Renal cortical epithelial cell (primary cell): ENCODE results near the gene C1orf210. TPM values are rescaled to one million over a fixed set of nuclear protein-coding genes. Genes with fewer than 3 reads are reported as not detected.

ENCODE experiments used
- DNase-seq: peaks from one replicate; pipeline ENCODE4 v3.0.0-alpha.2; 2011; ENCODE audit warnings: low read depth
- total RNA-seq: library from RNA; depleted of rRNA; stranded (reverse); fragments of >200 nt; gene quantifications from 2 replicates; pipeline ENCODE4 v1.2.3, GENCODE V29; 2014

C1orf210 gene
- total RNA-seq, 1 donor from 2014 or later = 0.15 TPM

GRCh38 chr1:43312663-43313515 is 27.5 kb upstream of the C1orf210 start:
- no peak for DNase-seq

- no peak for DNase-seq
These were observed 26.8 kb upstream of the C1orf210 start for GRCh38 chr1:43312212-43312623.

- DNase-seq = no peak
These were observed 26.1 kb upstream of the C1orf210 start for GRCh38 chr1:43311521-43311920.

- peak; percentile 11 for DNase-seq
These were observed 24.1 kb upstream of the C1orf210 start for GRCh38 chr1:43309405-43310025.

- DNase-seq = no peak
These were observed 23.4 kb upstream of the C1orf210 start for GRCh38 chr1:43308635-43309404.

- DNase-seq = no peak
These were observed 22.2 kb upstream of the C1orf210 start for GRCh38 chr1:43307458-43308158.

- no peak for DNase-seq
These were observed 21.5 kb upstream of the C1orf210 start for GRCh38 chr1:43306688-43307457.

GRCh38 chr1:43305926-43306687 is 20.7 kb upstream of the C1orf210 start:
- DNase-seq = no peak

- DNase-seq = no peak
These were observed 20.1 kb upstream of the C1orf210 start for GRCh38 chr1:43305461-43305860.

GRCh38 chr1:43304771-43305300 is 19.5 kb upstream of the C1orf210 start:
- no peak for DNase-seq

GRCh38 chr1:43304314-43304681 is 18.9 kb upstream of the C1orf210 start:
- DNase-seq = no peak

GRCh38 chr1:43303471-43304313 is 18.3 kb upstream of the C1orf210 start:
- no peak for DNase-seq

GRCh38 chr1:43302721-43303470 is 17.5 kb upstream of the C1orf210 start:
- peak; percentile 27 for DNase-seq

GRCh38 chr1:43302201-43302600 is 16.8 kb upstream of the C1orf210 start:
- DNase-seq = no peak

GRCh38 chr1:43300378-43301094 is 15.2 kb upstream of the C1orf210 start, which contains the start of gene TIE1:
TIE1 (plus strand) TSS chr1:43300982; CDS start chr1:43301072, 90 bp downstream.
- DNase-seq = no peak

GRCh38 chr1:43299101-43299500 is 13.7 kb upstream of the C1orf210 start:
- DNase-seq = no peak

- no peak for DNase-seq
These were observed 12.7 kb upstream of the C1orf210 start for GRCh38 chr1:43298055-43298454.

- DNase-seq = peak; percentile 67
These were observed 10.8 kb upstream of the C1orf210 start for GRCh38 chr1:43296207-43296606.
